ENCODE data around the gene SERGEF.

- TF ChIP-seq POLR2AphosphoS5 (IDR thresholded peaks at IDR 0.05) (no peak), CTCF (IDR thresholded peaks at IDR 0.05 in 8 of 11, conservative IDR thresholded peaks at IDR 0.05 in 3 of 11) (no peak)
Measured at GRCh38 chr11:17788084-17788483, 224.8 kb downstream of the SERGEF start.

Data from spleen (tissue), 7 donors.